Colonic mucosa (tissue), 4 donors: ENCODE measurements around the gene WDFY3. TPM values are rescaled to one million over a fixed set of nuclear protein-coding genes. Genes with fewer than 3 reads are reported as not detected.
"Not testable (repeated sequence)": the region's sequence is repeated elsewhere in the genome, so short reads cannot be mapped to it uniquely, and the experiment has no call there.

Source experiments
- DNase-seq: peaks from one replicate; pipeline ENCODE4 v3.0.0-alpha.2; 2020
- H3K27ac ChIP-seq: fragments of 200-600 bp; one replicate; pipeline ENCODE4 v1.8.0; 2021
- H3K27me3 ChIP-seq: fragments of 200-600 bp; one replicate; pipeline ENCODE4 v1.8.0; 2021
- H3K36me3 ChIP-seq: fragments of 200-600 bp; one replicate; pipeline ENCODE4 v1.8.0; 2021
- H3K4me1 ChIP-seq: fragments of 200-600 bp; one replicate; pipeline ENCODE4 v1.8.0; 2021; ENCODE audit warnings: mild to moderate bottlenecking
- H3K4me3 ChIP-seq: fragments of 200-600 bp; one replicate; pipeline ENCODE4 v1.8.0; 2021
- H3K9ac ChIP-seq, 2 donors: one replicate each; pipeline ENCODE4 v1.7.0; 2013; ENCODE audit warnings: control low read depth in 2 of 2, low read depth in 2 of 2, low read length in 2 of 2
- H3K9me3 ChIP-seq: fragments of 200-600 bp; one replicate; pipeline ENCODE4 v1.8.0; 2021
- CTCF ChIP-seq: fragments of 200-600 bp; IDR thresholded peaks from one replicate; pipeline ENCODE4 v1.8.0; 2022; ENCODE audit warnings: antibody characterized with exemption, mild to moderate bottlenecking
- intact Hi-C: fragments of 100-400 bp; cut with DNase I; formaldehyde crosslinking; loops from one replicate; pipeline ENCODE4 v1.14.1; 2022
- total RNA-seq, 2 donors: library from RNA; stranded (reverse); fragmentation: NEBNext Ultra II Directional in 1 of 2; extraction: Animal tissue kit (Norgen Biotek cat#: 25700) in 1 of 2; gene quantifications; one replicate each; pipeline ENCODE4 v1.2.1, GENCODE V29; 2021
- donor health status: healthy.
- donor health status: DM: no; HTN: no; CAD: no.
- donor health status: DM: no; HTN: no; CAD: no.

Gene WDFY3
- total RNA-seq, 2 donors from 2014 or later = 46.3 to 50.8 TPM

GRCh38 chr4:84821064-84821463 lies 145.4 kb downstream of the WDFY3 start:
- intact Hi-C loops = no loop called here
- Histone ChIP-seq H3K27ac (no peak overlapping the region), H3K9ac (no peak overlapping the region), H3K36me3 (no peaks in the 10 kb centered on the region), H3K27me3 (no peaks in the 10 kb centered on the region), H3K4me3 (no peak overlapping the region), H3K4me1 (no peaks in the 10 kb centered on the region), H3K9me3 (no peaks in the 10 kb centered on the region)
- no peak for TF ChIP-seq CTCF
- DNase-seq = no peak

- Histone ChIP-seq H3K36me3 (no peaks in the 10 kb centered on the region), H3K9ac (no peak overlapping the region), H3K27ac (no peak overlapping the region), H3K27me3 (no peaks in the 10 kb centered on the region), H3K9me3 (no peaks in the 10 kb centered on the region), H3K4me3 (no peak overlapping the region), H3K4me1 (no peaks in the 10 kb centered on the region)
- DNase-seq = no peak
- no peak for TF ChIP-seq CTCF
- intact Hi-C loops = no loop called here
These were observed 152.3 kb downstream of the WDFY3 start for GRCh38 chr4:84814094-84814750.

GRCh38 chr4:84809946-84810345 lies 156.5 kb downstream of the WDFY3 start:
- Histone ChIP-seq H3K4me1 (no peaks in the 10 kb centered on the region), H3K9me3 (no peaks in the 10 kb centered on the region), H3K4me3 (no peak overlapping the region), H3K9ac (no peak overlapping the region), H3K36me3 (no peaks in the 10 kb centered on the region), H3K27me3 (no peaks in the 10 kb centered on the region), H3K27ac (no peak overlapping the region)
- DNase-seq = no peak
- TF ChIP-seq CTCF = no peak
- intact Hi-C loops = no loop called here

GRCh38 chr4:84808332-84808731 lies 158.2 kb downstream of the WDFY3 start:
- Histone ChIP-seq H3K9me3 (no peaks in the 10 kb centered on the region), H3K27ac (no peak overlapping the region), H3K36me3 (no peaks in the 10 kb centered on the region), H3K4me3 (no peak overlapping the region), H3K9ac (no peak overlapping the region), H3K27me3 (no peaks in the 10 kb centered on the region), H3K4me1 (no peaks in the 10 kb centered on the region)
- DNase-seq = no peak
- TF ChIP-seq CTCF = no peak
- intact Hi-C loops = no loop called here

GRCh38 chr4:84806541-84806940 lies 159.9 kb downstream of the WDFY3 start:
- H3K27me3 ChIP-seq, H3K4me1 ChIP-seq, H3K36me3 ChIP-seq, DNase-seq, H3K27ac ChIP-seq, H3K4me3 ChIP-seq, H3K9me3 ChIP-seq, intact Hi-C loops, H3K9ac ChIP-seq: not testable (repeated sequence)

GRCh38 chr4:84804136-84804535 lies 162.4 kb downstream of the WDFY3 start:
- Histone ChIP-seq H3K27me3 (no peaks in the 10 kb centered on the region), H3K9me3 (no peaks in the 10 kb centered on the region), H3K36me3 (no peaks in the 10 kb centered on the region), H3K27ac (no peak overlapping the region), H3K4me1 (no peaks in the 10 kb centered on the region), H3K9ac (no peak overlapping the region), H3K4me3 (no peak overlapping the region)
- no peak for DNase-seq
- intact Hi-C loops = no loop called here
- TF ChIP-seq CTCF = no peak
